Gastroesophageal sphincter (tissue), 3 donors: ENCODE measurements around the gene RASIP1.

Source experiments
- CTCF ChIP-seq, 4 experiments: fragments of 200-600 bp in 2 of 4; fragments of 450-650 bp in 2 of 4; sonication (generic) in 1 of 4; IDR thresholded peaks; one replicate each; pipeline ENCODE4 v1.5.1; 2017 to 2019; ENCODE audit warnings: antibody characterized with exemption in 4 of 4, mild to moderate bottlenecking in 2 of 4, moderate library complexity in 2 of 4
- EP300 ChIP-seq: sonication (generic); formaldehyde crosslinking; IDR thresholded peaks from one replicate; pipeline ENCODE4 v1.6.1; 2017; ENCODE audit warnings: antibody characterized with exemption, mild to moderate bottlenecking
- POLR2A ChIP-seq, 2 donors: fragments of 450-650 bp; IDR thresholded peaks; one replicate each; pipeline ENCODE4 v1.6.1; 2017; ENCODE audit warnings: antibody characterized with exemption in 2 of 2, mild to moderate bottlenecking in 2 of 2, moderate library complexity in 1 of 2

GRCh38 chr19:48739404-48740163 is 826 bp downstream of the RASIP1 start:
- TF ChIP-seq POLR2A (IDR thresholded peaks at IDR 0.05) (no peak), CTCF (IDR thresholded peaks at IDR 0.05) (no peak), EP300 (no peak)
